Kidney (tissue), 14 donors: ENCODE measurements around the gene MYO7B. TPM values are rescaled to one million over a fixed set of nuclear protein-coding genes. Genes with fewer than 3 reads are reported as not detected.

Experiments
- DNase-seq, 5 donors: peaks; one replicate each; pipeline ENCODE4 v3.0.0-alpha.2; 2013 to 2020
- FAIRE-seq: peaks from 2 replicates; lab custom pipeline; 2012; peaks lifted over from hg19 to GRCh38; lab: Jason Lieb, UNC
- H3K27ac ChIP-seq, 2 donors: one replicate each; pipeline ENCODE4 v1.7.0; 2013; ENCODE audit warnings: low read depth in 2 of 2, low read length in 2 of 2, inconsistent platforms in 1 of 2
- H3K27me3 ChIP-seq: one replicate; pipeline ENCODE4 v1.7.1; 2013; ENCODE audit warnings: low read length, inconsistent platforms; ENCODE audit not compliant: control insufficient read depth, insufficient read depth
- H3K36me3 ChIP-seq, 3 donors: one replicate each; pipeline versions ENCODE4 v1.7.0 to v1.7.1; 2013; ENCODE audit warnings: low read length in 3 of 3, control low read depth in 1 of 3, inconsistent platforms in 1 of 3; ENCODE audit not compliant: insufficient read depth in 3 of 3, control insufficient read depth in 2 of 3
- H3K4me1 ChIP-seq, 3 donors: one replicate each; pipeline versions ENCODE4 v1.7.0 to v1.7.1; 2013; ENCODE audit warnings: low read length in 3 of 3, inconsistent platforms in 1 of 3, low read depth in 1 of 3; ENCODE audit not compliant: control insufficient read depth in 2 of 3, insufficient read depth in 2 of 3
- H3K4me3 ChIP-seq, 3 donors: one replicate each; pipeline versions ENCODE4 v1.7.0 to v1.8.1; 2013; ENCODE audit warnings: low read length in 3 of 3, control low read depth in 1 of 3, inconsistent platforms in 1 of 3
- H3K9ac ChIP-seq, 3 donors: one replicate each; pipeline versions ENCODE4 v1.7.0 to v1.7.1; 2013; ENCODE audit warnings: low read length in 3 of 3, control low read depth in 1 of 3, inconsistent platforms in 1 of 3
- H3K9me3 ChIP-seq, 3 donors: one replicate each; pipeline versions ENCODE4 v1.7.0 to v1.7.1; 2013; ENCODE audit warnings: low read length in 3 of 3, control low read depth in 1 of 3, inconsistent platforms in 1 of 3; ENCODE audit not compliant: control insufficient read depth in 2 of 3, insufficient read depth in 1 of 3
- intact Hi-C: fragments of 100-400 bp; cut with DNase I; formaldehyde crosslinking; loops from one replicate; pipeline ENCODE4 v1.11.1; 2022
- polyA plus RNA-seq: library from polyadenylated mRNA; stranded (reverse); fragments of 350-450 nt; fragmentation: Illumina TruSeq; extraction: RNeasy Lipid Tissue Mini Kit (QIAGEN cat#74804); gene quantifications from one replicate; pipeline ENCODE4 v1.2.3, GENCODE V29; 2014; ENCODE audit warnings: low read depth, low replicate concordance; ENCODE audit not compliant: insufficient read depth
- total RNA-seq: library from RNA; stranded (reverse); fragmentation: NEBNext Ultra II Directional; extraction: Animal tissue kit (Norgen Biotek cat#: 25700); gene quantifications from one replicate; pipeline ENCODE4 v1.2.1, GENCODE V29; 2021
- TF ChIP-seq, protein P1 (sequence below): IDR thresholded peaks from 3 replicates; pipeline ENCODE4 v1.5.1; 2012; ENCODE audit warnings: mild to moderate bottlenecking, moderate library complexity, borderline replicate concordance; ENCODE audit not compliant: insufficient read depth; ENCODE audit errors: extremely low read depth
- donor health status: control.
- donor health status: control.
- donor health status: control.
- donor health status: control.
- donor health status: control.
- donor health status: DM: yes; HTN: yes; CAD: no.
- donor health status: Normal renal cell carcinoma (clear cell type).

The MYO7B gene
- total and polyA plus RNA-seq, 2 donors from 2014 or later = 11.0 to 22.2 TPM

DNA sequence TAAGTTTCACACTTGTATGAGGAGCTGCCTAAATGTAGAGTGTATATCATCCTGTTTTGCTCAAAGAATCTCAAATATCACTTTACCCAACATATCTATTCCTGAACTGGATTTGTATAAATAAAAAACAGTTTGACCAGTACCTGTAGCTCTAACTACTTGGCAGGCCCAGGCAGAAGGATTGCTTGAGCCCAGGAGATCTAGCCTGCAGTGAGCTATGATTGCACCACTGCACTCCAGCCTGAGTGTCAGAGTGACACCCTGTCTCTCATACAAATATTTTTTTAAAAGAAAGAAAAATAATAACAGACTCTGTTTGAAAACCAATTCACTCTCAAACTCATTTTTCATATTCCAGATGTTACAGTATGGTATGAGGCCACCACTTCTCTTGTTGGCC lies 147.6 kb downstream of the MYO7B start:
- intact Hi-C loops = no loop called here
- Histone ChIP-seq H3K9me3 (no peaks in the 10 kb centered on the region), H3K27ac (no peak overlapping the region), H3K27me3 (no peaks in the 10 kb centered on the region), H3K36me3 (no peaks in the 10 kb centered on the region), H3K4me1 (peaks cover 0 to 8% (median 0%) of the 10 kb centered on the region in 3 donors), H3K9ac (no peak overlapping the region), H3K4me3 (no peak overlapping the region)
- DNase-seq (no peak), FAIRE-seq (no peak)
- TF ChIP-seq, protein P1, sequence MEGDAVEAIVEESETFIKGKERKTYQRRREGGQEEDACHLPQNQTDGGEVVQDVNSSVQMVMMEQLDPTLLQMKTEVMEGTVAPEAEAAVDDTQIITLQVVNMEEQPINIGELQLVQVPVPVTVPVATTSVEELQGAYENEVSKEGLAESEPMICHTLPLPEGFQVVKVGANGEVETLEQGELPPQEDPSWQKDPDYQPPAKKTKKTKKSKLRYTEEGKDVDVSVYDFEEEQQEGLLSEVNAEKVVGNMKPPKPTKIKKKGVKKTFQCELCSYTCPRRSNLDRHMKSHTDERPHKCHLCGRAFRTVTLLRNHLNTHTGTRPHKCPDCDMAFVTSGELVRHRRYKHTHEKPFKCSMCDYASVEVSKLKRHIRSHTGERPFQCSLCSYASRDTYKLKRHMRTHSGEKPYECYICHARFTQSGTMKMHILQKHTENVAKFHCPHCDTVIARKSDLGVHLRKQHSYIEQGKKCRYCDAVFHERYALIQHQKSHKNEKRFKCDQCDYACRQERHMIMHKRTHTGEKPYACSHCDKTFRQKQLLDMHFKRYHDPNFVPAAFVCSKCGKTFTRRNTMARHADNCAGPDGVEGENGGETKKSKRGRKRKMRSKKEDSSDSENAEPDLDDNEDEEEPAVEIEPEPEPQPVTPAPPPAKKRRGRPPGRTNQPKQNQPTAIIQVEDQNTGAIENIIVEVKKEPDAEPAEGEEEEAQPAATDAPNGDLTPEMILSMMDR = no peak

DNA sequence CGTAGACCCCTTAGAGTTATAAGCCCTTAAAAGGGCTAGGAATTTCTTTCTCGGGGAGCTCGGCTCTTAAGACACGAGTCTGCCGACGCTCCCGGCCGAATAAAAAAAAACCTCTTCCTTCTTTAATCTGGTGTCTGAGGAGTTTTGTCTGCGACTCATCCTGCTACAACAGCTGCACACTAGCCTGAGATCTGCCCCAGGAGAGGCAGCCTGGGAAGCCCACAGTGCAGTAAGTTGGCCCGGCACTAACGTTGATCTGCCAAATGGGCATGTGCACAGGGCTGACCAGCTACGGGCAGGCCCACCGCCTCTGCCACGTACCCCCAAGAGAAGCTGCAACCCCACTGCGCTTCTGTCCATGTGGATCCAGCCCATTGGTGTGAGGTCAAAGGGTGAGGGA lies 148.3 kb downstream of the MYO7B start:
- H3K9ac ChIP-seq = no peak overlapping the region
- no peak for FAIRE-seq
- intact Hi-C loops = no loop called here
- H3K4me3 ChIP-seq = no peak overlapping the region
- no peaks in the 10 kb centered on the region for H3K27me3 ChIP-seq
- TF ChIP-seq, protein P1 = no peak
- DNase-seq = no peak
- no peak overlapping the region for H3K27ac ChIP-seq
- H3K4me1 ChIP-seq = peaks cover 0 to 8% (median 0%) of the 10 kb centered on the region in 3 donors
- H3K36me3 ChIP-seq = no peaks in the 10 kb centered on the region
- peaks cover 0 to 2% (median 0%) of the 10 kb centered on the region in 3 donors for H3K9me3 ChIP-seq

DNA sequence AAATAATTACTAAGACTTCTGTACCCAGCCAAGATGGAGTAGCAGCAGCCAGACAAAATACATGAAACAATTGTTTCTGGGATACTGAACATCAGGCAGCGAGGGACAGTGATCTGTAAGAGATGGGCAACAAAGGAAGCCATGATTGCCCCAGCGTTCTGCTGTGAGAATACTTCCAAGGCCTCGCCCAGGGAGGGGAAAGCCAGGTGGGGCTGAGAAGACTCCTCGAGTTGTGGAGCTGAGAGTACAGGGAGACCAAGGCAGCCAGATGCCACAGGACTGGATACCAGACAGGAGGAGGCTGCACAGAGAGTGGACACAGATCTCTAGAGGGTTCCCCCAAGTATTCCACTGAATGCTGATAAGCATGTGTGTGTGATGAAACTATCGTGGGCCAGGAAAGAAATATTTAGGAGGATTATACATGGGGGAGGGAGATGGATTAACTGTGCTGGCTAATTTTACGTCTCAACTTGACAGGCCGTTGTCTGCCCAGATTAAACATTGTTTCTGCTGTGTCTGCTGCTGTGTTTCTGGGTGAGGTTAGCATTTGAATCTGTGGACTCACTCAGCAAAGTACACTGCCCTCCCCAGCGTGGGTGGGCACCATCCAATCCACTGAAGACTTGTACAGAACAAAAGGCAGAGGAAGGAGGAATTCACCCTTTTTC lies 150.1 kb downstream of the MYO7B start:
- FAIRE-seq (no peak), DNase-seq (no peak)
- peaks cover 0 to 3% (median 0%) of the 10 kb centered on the region in 3 donors for H3K9me3 ChIP-seq
- no peaks in the 10 kb centered on the region for H3K36me3 ChIP-seq
- no peaks in the 10 kb centered on the region for H3K27me3 ChIP-seq
- H3K4me1 ChIP-seq = peaks cover 0 to 2% (median 0%) of the 10 kb centered on the region in 3 donors
- TF ChIP-seq, protein P1 = no peak
- H3K9ac ChIP-seq = no peak overlapping the region
- H3K4me3 ChIP-seq = no peak overlapping the region
- H3K27ac ChIP-seq = no peak overlapping the region
- intact Hi-C loops = no loop called here

Other genes starting within 250 kb of the MYO7B start
- gene ERCC3, start 241.5 kb upstream of the MYO7B start, total RNA-seq = 37.1 TPM
- 23.5 TPM for gene ERCC3, start 241.5 kb upstream of the MYO7B start, polyA plus RNA-seq
- 65.3 TPM for gene MAP3K2, start 147.7 kb upstream of the MYO7B start, total RNA-seq
- 4.9 TPM for gene MAP3K2, start 147.7 kb upstream of the MYO7B start, polyA plus RNA-seq
- 5.9 TPM for gene PROC, start 117.3 kb upstream of the MYO7B start, total RNA-seq
- 51.0 TPM for gene PROC, start 117.3 kb upstream of the MYO7B start, polyA plus RNA-seq
- gene IWS1, start 9.2 kb upstream of the MYO7B start, total RNA-seq = 35.8 TPM
- 29.8 TPM for gene IWS1, start 9.2 kb upstream of the MYO7B start, polyA plus RNA-seq
- gene GPR17, start 110.5 kb downstream of the MYO7B start, total RNA-seq = 0.50 TPM
- gene GPR17, start 110.5 kb downstream of the MYO7B start, polyA plus RNA-seq = 0.39 TPM
- 101 TPM for gene LIMS2, start 139.8 kb downstream of the MYO7B start, total RNA-seq
- 107 TPM for gene LIMS2, start 139.8 kb downstream of the MYO7B start, polyA plus RNA-seq
- gene SFT2D3, start 165.8 kb downstream of the MYO7B start, total RNA-seq = 9.3 TPM
- 5.1 TPM for gene SFT2D3, start 165.8 kb downstream of the MYO7B start, polyA plus RNA-seq